ACC112 (cell line): Measurements from ENCODE around the gene ADAMTSL1.

Experiments
- H2AFZ ChIP-seq: fragments of 200-600 bp; sonication (generic); one replicate; pipeline ENCODE4 v1.6.0; 2017; ENCODE audit warnings: antibody characterized with exemption, low read length; ENCODE audit not compliant: unreplicated experiment
- H3K27ac ChIP-seq: fragments of 200-600 bp; sonication (generic); 2 replicates; pipeline ENCODE4 v1.5.1; 2014; ENCODE audit warnings: low read depth, mild to moderate bottlenecking, antibody characterized with exemption, low read length, moderate library complexity
- H3K27me3 ChIP-seq: fragments of 200-600 bp; sonication (generic); 2 replicates; pipeline ENCODE4 v1.6.1; 2014; ENCODE audit warnings: mild to moderate bottlenecking, antibody characterized with exemption, low read length, moderate library complexity, mixed read lengths; ENCODE audit not compliant: insufficient read depth
- H3K36me3 ChIP-seq: fragments of 200-600 bp; sonication (generic); 2 replicates; pipeline ENCODE4 v1.6.1; 2016; ENCODE audit warnings: mild to moderate bottlenecking, antibody characterized with exemption, low read length, moderate library complexity, mixed read lengths; ENCODE audit not compliant: insufficient read depth
- H3K4me1 ChIP-seq: fragments of 200-600 bp; sonication (generic); one replicate; pipeline ENCODE4 v1.6.1; 2016; ENCODE audit warnings: low read length, mixed read lengths; ENCODE audit not compliant: insufficient read depth, unreplicated experiment, control insufficient read depth
- H3K4me3 ChIP-seq: fragments of 200-600 bp; sonication (generic); 2 replicates; pipeline ENCODE4 v1.5.1; 2014; ENCODE audit warnings: mild to moderate bottlenecking, low read depth, low read length
- H3K79me2 ChIP-seq: fragments of 200-600 bp; sonication (generic); one replicate; pipeline ENCODE4 v1.6.0; 2016; ENCODE audit warnings: low read length; ENCODE audit not compliant: control insufficient read depth, unreplicated experiment, insufficient read depth

Gene ADAMTSL1

DNA sequence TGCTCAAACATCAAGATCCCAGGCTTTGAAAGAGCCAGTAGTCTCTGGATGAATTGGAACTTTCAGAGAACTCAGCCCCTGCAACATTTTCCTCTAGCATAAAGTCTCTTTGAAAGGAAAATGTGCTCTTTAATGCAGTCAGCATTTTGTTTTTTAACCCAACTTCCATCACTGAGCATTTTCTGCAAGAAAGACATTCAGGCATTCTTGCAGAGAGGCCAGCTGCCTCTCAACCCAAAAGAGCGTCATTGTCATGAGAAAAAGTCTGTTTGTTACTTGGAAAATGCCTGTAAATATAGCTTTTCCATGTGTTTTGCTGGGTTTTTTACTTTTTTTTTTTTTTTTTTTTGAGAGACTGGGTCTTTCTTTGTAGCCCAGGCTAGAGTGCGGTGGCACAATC is 225.0 kb downstream of the ADAMTSL1 start:
- Histone ChIP-seq H3K27me3 (no peaks in the 10 kb centered on the region), H3K4me3 (no peak overlapping the region), H3K27ac (no peak overlapping the region), H3K79me2 (no peaks in the 10 kb centered on the region), H3K36me3 (peaks cover 29% of the 10 kb centered on the region), H2AFZ (no peak overlapping the region), H3K4me1 (no peaks in the 10 kb centered on the region)

- Histone ChIP-seq H3K27me3 (no peaks in the 10 kb centered on the region), H3K79me2 (no peaks in the 10 kb centered on the region), H3K4me3 (no peak overlapping the region), H3K4me1 (no peaks in the 10 kb centered on the region), H3K36me3 (peaks cover 22% of the 10 kb centered on the region), H3K27ac (no peak overlapping the region), H2AFZ (no peak overlapping the region)
These were observed 225.8 kb downstream of the ADAMTSL1 start for GRCh38 chr9:18699764-18700163.

DNA sequence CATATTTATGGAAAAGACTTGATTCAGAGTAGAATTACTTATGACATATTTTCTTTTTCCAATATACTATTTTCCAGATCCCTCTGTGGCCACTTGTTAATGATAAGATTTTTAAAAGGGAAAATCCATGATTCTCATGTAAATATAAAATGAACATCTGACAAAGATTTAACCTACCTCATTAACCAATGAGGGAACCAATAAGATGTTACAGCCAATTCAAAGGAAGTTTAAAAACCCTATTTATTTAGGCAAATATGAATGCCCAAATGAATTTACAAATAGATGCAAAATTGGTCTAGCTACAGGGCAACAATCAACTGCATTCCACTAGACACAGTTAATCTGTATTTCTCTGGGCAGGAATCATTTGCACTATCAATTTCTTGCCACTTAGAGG is 226.8 kb downstream of the ADAMTSL1 start:
- H3K36me3 ChIP-seq, result peaks cover 13% of the 10 kb centered on the region
- no peak overlapping the region for H2AFZ ChIP-seq
- H3K27me3 ChIP-seq, result no peaks in the 10 kb centered on the region
- no peaks in the 10 kb centered on the region for H3K4me1 ChIP-seq
- no peak overlapping the region for H3K27ac ChIP-seq
- no peak overlapping the region for H3K4me3 ChIP-seq
- no peaks in the 10 kb centered on the region for H3K79me2 ChIP-seq

DNA sequence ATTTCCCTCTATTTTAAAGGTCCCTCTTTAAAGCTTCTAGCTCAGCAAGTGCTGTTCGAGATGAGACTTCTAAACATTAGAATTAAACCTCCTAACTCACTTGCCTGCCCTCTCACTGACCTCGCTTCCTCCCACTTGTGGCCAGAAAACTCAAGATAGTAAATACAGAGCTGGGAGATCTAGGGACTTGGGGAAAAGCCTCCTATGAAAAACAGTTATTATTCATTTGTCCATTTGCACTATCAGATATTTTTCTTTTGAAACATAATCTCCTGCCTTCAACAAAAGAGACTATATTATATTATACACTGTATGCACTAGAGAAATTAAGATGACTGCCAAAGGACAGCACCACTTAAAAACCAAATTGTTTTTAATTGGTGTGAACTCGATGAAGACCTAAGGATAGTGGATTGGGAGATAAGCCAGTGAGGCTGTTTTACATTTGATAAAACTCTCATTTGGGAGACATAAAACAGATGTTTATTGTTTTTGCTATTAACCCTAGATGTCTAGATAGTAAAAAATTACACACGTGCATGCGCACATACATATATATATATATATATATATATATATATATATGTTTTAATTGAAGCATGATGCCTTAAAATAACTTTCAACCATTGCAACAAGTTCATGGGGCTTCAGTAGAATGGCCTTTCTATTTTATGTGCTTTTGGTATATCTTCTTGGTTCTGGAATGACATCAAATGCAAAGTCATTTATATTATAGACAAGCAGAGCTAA is 229.4 kb downstream of the ADAMTSL1 start:
- H3K4me1 ChIP-seq, result peaks cover 9% of the 10 kb centered on the region
- no peaks in the 10 kb centered on the region for H3K27me3 ChIP-seq
- H3K4me3 ChIP-seq, result no peak overlapping the region
- peaks cover 7% of the 10 kb centered on the region for H3K36me3 ChIP-seq
- H3K27ac ChIP-seq, result no peak overlapping the region
- no peak overlapping the region for H2AFZ ChIP-seq
- H3K79me2 ChIP-seq, result no peaks in the 10 kb centered on the region

DNA sequence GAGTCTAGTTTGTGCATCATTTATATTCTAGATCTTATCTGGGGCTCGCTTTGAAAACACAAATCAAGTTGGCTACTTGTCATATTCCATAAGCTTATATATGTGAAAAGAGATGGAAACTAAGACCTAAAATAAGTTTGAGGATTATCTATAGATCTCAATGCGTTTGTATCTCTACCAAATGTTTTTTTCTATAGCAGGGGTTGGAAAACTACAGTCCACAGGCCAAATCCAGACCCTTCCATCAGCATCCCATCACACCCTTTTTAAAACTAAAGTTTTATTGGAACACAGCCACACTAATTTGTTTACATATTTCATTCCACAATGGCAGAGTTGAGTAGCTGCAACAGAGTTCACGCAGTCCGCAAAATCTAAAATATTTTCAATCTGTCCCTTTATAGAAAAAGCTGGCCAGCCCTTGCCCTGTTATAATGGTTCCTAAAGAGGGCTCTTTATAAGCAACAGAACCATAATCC is 230.0 kb downstream of the ADAMTSL1 start:
- no peaks in the 10 kb centered on the region for H3K27me3 ChIP-seq
- H3K4me1 ChIP-seq, result peaks cover 9% of the 10 kb centered on the region
- H3K27ac ChIP-seq, result no peak overlapping the region
- no peaks in the 10 kb centered on the region for H3K79me2 ChIP-seq
- H3K36me3 ChIP-seq, result peaks cover 7% of the 10 kb centered on the region
- H3K4me3 ChIP-seq, result no peak overlapping the region
- no peak overlapping the region for H2AFZ ChIP-seq

DNA sequence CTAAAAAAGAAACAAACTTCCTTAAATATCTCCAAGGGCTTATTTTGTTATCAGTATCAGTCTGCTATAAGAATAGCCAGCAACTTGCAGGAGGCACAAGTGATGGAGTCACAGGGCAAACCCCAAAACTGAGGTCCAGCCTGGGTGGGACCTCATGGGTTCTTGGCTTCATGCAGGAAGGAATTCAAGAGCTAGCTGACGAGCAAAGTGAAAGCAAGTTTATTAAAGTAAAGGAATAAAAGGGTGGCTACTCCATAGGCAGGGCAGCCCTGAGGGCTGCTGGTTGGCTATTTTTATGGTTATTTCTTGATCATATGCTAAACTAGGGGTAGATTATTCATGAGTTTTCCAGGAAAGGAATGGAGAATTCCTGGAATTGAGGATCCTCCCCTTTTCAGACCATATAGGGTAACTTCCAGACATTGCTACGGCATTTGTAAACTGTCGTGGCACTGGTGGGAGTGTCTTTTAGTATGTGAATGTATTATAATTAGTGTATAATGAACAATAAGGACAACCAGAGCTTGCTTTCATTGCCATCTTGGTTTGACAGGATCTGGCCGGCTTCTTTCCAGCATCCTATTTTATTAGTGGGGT is 231.9 kb downstream of the ADAMTSL1 start:
- no peaks in the 10 kb centered on the region for H3K79me2 ChIP-seq
- H3K27me3 ChIP-seq, result no peaks in the 10 kb centered on the region
- H2AFZ ChIP-seq, result no peak overlapping the region
- no peak overlapping the region for H3K4me3 ChIP-seq
- H3K4me1 ChIP-seq, result peaks cover 9% of the 10 kb centered on the region
- H3K36me3 ChIP-seq, result peaks cover 15% of the 10 kb centered on the region
- no peak overlapping the region for H3K27ac ChIP-seq

GRCh38 chr9:18706648-18707047 is 232.7 kb downstream of the ADAMTSL1 start:
- Histone ChIP-seq H3K27me3 (no peaks in the 10 kb centered on the region), H3K4me3 (no peak overlapping the region), H3K79me2 (no peaks in the 10 kb centered on the region), H3K36me3 (peaks cover 16% of the 10 kb centered on the region), H3K27ac (no peak overlapping the region), H3K4me1 (peaks cover 9% of the 10 kb centered on the region), H2AFZ (no peak overlapping the region)

- peaks cover 9% of the 10 kb centered on the region for H3K4me1 ChIP-seq
- no peak overlapping the region for H3K4me3 ChIP-seq
- H3K27me3 ChIP-seq, result no peaks in the 10 kb centered on the region
- peaks cover 16% of the 10 kb centered on the region for H3K36me3 ChIP-seq
- no peak overlapping the region for H2AFZ ChIP-seq
- H3K79me2 ChIP-seq, result no peaks in the 10 kb centered on the region
- no peak overlapping the region for H3K27ac ChIP-seq
These were observed 233.1 kb downstream of the ADAMTSL1 start for GRCh38 chr9:18707061-18707461.

DNA sequence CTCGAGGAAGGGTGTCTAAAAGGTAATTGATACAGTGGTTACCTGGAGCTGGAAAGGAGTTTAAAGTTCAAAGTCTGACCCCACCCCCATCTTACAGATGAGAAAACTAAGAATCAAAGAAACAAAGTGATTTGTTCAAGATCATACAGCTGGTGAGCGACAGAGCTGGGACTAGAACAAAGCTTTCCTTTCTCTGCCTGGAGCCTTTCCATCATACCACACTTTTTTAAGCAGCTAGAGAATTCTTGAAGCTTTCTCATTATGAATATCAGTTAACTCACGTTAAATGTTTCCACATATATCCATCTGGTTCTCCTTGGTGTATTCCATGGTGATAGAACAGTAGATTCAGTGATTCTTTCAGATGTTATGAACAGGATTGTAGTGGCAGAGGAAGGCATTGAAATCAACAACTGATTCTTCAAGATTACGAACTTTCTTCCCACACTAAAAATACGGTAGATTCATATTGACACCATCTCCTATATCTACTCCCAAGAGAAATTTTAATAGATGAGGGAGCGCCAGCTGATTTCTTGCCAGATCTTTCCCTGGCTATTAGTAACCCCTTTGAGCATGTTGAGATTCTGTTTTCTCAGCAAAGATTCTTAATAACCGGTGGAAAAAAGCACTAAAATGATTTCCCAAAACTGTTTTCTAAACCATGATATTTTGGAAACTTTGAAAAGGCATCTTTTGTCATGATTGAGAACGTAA is 233.7 kb downstream of the ADAMTSL1 start:
- no peak overlapping the region for H3K27ac ChIP-seq
- H3K36me3 ChIP-seq, result peaks cover 16% of the 10 kb centered on the region
- no peaks in the 10 kb centered on the region for H3K27me3 ChIP-seq
- H3K79me2 ChIP-seq, result no peaks in the 10 kb centered on the region
- peaks cover 9% of the 10 kb centered on the region for H3K4me1 ChIP-seq
- no peak overlapping the region for H3K4me3 ChIP-seq
- no peak overlapping the region for H2AFZ ChIP-seq

GRCh38 chr9:18708429-18708828 is 234.5 kb downstream of the ADAMTSL1 start:
- peaks cover 16% of the 10 kb centered on the region for H3K36me3 ChIP-seq
- H3K79me2 ChIP-seq, result no peaks in the 10 kb centered on the region
- H3K4me3 ChIP-seq, result no peak overlapping the region
- no peak overlapping the region for H2AFZ ChIP-seq
- no peaks in the 10 kb centered on the region for H3K27me3 ChIP-seq
- peaks cover 9% of the 10 kb centered on the region for H3K4me1 ChIP-seq
- no peak overlapping the region for H3K27ac ChIP-seq
